UCSD-AML1 (cell line): ENCODE data around the gene BEND2.

ENCODE experiments used
- DNase-seq: peaks from one replicate; lab custom pipeline; 2025; ENCODE audit not compliant: unreplicated experiment; lab: John Stamatoyannopoulos, UW

Gene BEND2

GRCh38 chrX:18146009-18146408 is 74.7 kb downstream of the BEND2 start:
- DNase-seq: no peak

- DNase-seq: no peak
These were observed 83.9 kb downstream of the BEND2 start for GRCh38 chrX:18136816-18137215.

GRCh38 chrX:18133605-18134004 is 87.1 kb downstream of the BEND2 start:
- DNase-seq: no peak

GRCh38 chrX:18129690-18130089 is 91.0 kb downstream of the BEND2 start:
- DNase-seq: no peak

GRCh38 chrX:18126971-18127370 is 93.7 kb downstream of the BEND2 start:
- no peak for DNase-seq

- DNase-seq: no peak
These were observed 100.8 kb downstream of the BEND2 start for GRCh38 chrX:18119856-18120255.
